GM23338 (cell line): Measurements from ENCODE around the gene ITFG1.

Experiments
- CREB1 ChIP-seq: fragments of 250-450 bp; sonication (Bioruptor Pico); IDR thresholded peaks from 2 replicates; pipeline ENCODE4 v1.5.0; 2020; ENCODE audit warnings: low read depth, mild to moderate bottlenecking, moderate library complexity
- EZH2 ChIP-seq: fragments of 200-600 bp; sonication (generic); IDR thresholded peaks from one replicate; pipeline ENCODE4 v1.8.0; 2017; ENCODE audit warnings: antibody characterized with exemption, mild to moderate bottlenecking, low read depth; ENCODE audit not compliant: unreplicated experiment
- EZH2phosphoT487 ChIP-seq: fragments of 200-600 bp; sonication (generic); IDR thresholded peaks from one replicate; pipeline ENCODE4 v1.8.1; 2018; ENCODE audit warnings: antibody characterized with exemption; ENCODE audit not compliant: unreplicated experiment
- JUNB ChIP-seq: IDR thresholded peaks from one replicate; pipeline ENCODE4 v1.6.1; 2016; ENCODE audit warnings: antibody characterized with exemption; ENCODE audit not compliant: unreplicated experiment
- POLR2AphosphoS5 ChIP-seq: IDR thresholded peaks from 2 replicates; pipeline ENCODE4 v1.6.1; 2016; ENCODE audit warnings: antibody characterized with exemption, low read depth
- ZNF114 ChIP-seq: fragments of 250-450 bp; sonication (Bioruptor Pico); IDR thresholded peaks from 2 replicates; pipeline ENCODE4 v1.5.0; 2020; ENCODE audit warnings: mild to moderate bottlenecking, moderate library complexity
- ZNF331 ChIP-seq: fragments of 250-450 bp; sonication (Bioruptor Pico); IDR thresholded peaks from 2 replicates; pipeline ENCODE4 v1.5.0; 2020; ENCODE audit warnings: low read depth, mild to moderate bottlenecking, moderate library complexity
- TF ChIP-seq, protein P1 (sequence below), 2 experiments: fragments of 200-600 bp in 1 of 2; sonication (generic) in 1 of 2; conservative IDR thresholded peaks; 2 replicates each; pipeline versions ENCODE4 v1.5.1 to v1.6.1; 2016 to 2017; ENCODE audit warnings: antibody characterized with exemption in 2 of 2, low read depth in 2 of 2, mild to moderate bottlenecking in 2 of 2, moderate library complexity in 1 of 2
- TF ChIP-seq, protein P2 (sequence below): IDR thresholded peaks from one replicate; pipeline ENCODE4 v1.6.1; 2018; ENCODE audit warnings: antibody characterized with exemption; ENCODE audit not compliant: unreplicated experiment

- TF ChIP-seq, protein P1, sequence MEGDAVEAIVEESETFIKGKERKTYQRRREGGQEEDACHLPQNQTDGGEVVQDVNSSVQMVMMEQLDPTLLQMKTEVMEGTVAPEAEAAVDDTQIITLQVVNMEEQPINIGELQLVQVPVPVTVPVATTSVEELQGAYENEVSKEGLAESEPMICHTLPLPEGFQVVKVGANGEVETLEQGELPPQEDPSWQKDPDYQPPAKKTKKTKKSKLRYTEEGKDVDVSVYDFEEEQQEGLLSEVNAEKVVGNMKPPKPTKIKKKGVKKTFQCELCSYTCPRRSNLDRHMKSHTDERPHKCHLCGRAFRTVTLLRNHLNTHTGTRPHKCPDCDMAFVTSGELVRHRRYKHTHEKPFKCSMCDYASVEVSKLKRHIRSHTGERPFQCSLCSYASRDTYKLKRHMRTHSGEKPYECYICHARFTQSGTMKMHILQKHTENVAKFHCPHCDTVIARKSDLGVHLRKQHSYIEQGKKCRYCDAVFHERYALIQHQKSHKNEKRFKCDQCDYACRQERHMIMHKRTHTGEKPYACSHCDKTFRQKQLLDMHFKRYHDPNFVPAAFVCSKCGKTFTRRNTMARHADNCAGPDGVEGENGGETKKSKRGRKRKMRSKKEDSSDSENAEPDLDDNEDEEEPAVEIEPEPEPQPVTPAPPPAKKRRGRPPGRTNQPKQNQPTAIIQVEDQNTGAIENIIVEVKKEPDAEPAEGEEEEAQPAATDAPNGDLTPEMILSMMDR (conservative IDR thresholded peaks at IDR 0.05; ENCODE audit: low read depth in 2 of 2): no peak
- TF ChIP-seq EZH2: no peak
- TF ChIP-seq, protein P2, sequence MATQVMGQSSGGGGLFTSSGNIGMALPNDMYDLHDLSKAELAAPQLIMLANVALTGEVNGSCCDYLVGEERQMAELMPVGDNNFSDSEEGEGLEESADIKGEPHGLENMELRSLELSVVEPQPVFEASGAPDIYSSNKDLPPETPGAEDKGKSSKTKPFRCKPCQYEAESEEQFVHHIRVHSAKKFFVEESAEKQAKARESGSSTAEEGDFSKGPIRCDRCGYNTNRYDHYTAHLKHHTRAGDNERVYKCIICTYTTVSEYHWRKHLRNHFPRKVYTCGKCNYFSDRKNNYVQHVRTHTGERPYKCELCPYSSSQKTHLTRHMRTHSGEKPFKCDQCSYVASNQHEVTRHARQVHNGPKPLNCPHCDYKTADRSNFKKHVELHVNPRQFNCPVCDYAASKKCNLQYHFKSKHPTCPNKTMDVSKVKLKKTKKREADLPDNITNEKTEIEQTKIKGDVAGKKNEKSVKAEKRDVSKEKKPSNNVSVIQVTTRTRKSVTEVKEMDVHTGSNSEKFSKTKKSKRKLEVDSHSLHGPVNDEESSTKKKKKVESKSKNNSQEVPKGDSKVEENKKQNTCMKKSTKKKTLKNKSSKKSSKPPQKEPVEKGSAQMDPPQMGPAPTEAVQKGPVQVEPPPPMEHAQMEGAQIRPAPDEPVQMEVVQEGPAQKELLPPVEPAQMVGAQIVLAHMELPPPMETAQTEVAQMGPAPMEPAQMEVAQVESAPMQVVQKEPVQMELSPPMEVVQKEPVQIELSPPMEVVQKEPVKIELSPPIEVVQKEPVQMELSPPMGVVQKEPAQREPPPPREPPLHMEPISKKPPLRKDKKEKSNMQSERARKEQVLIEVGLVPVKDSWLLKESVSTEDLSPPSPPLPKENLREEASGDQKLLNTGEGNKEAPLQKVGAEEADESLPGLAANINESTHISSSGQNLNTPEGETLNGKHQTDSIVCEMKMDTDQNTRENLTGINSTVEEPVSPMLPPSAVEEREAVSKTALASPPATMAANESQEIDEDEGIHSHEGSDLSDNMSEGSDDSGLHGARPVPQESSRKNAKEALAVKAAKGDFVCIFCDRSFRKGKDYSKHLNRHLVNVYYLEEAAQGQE: no peak
- TF ChIP-seq ZNF331 (CRISPR knock-in tag): no peak
- no peak for TF ChIP-seq JUNB
- TF ChIP-seq EZH2phosphoT487: no peak
- no peak for TF ChIP-seq ZNF114
- no peak for TF ChIP-seq POLR2AphosphoS5
- TF ChIP-seq CREB1 (CRISPR knock-in tag): no peak
Observed at GRCh38 chr16:47113130-47113529, 347.7 kb downstream of the ITFG1 start.
